Breast epithelium (tissue), 3 donors: ENCODE measurements around the gene PLA2G4C.

Source experiments
- CTCF ChIP-seq, 3 donors: fragments of 450-650 bp; IDR thresholded peaks; one replicate each; pipeline ENCODE4 v1.5.1; 2016 to 2017; ENCODE audit warnings: antibody characterized with exemption in 3 of 3, mild to moderate bottlenecking in 3 of 3, moderate library complexity in 3 of 3
- POLR2A ChIP-seq: fragments of 450-650 bp; IDR thresholded peaks from one replicate; pipeline ENCODE4 v1.6.1; 2016; ENCODE audit warnings: antibody characterized with exemption, mild to moderate bottlenecking, moderate library complexity

- TF ChIP-seq POLR2A (no peak), CTCF (IDR thresholded peaks at IDR 0.05) (no peak)
Observed at GRCh38 chr19:48025480-48025879, 85.1 kb downstream of the PLA2G4C start.
